PC-3 (cell line): ENCODE data around the gene USH2A.

Experiments used
- CTCF ChIP-seq: fragments of 300-600 bp; sonication (generic); conservative IDR thresholded peaks from 2 replicates; pipeline ENCODE4 v1.5.1; 2017; ENCODE audit warnings: antibody characterized with exemption, low read depth, mild to moderate bottlenecking, low read length
- EZH2 ChIP-seq: fragments of 300-600 bp; sonication (generic); IDR thresholded peaks from one replicate; pipeline ENCODE4 v1.6.1; 2017; ENCODE audit warnings: antibody characterized with exemption, mild to moderate bottlenecking, low read length; ENCODE audit not compliant: unreplicated experiment
- EZH2phosphoT487 ChIP-seq: fragments of 300-600 bp; sonication (generic); IDR thresholded peaks from 2 replicates; pipeline ENCODE4 v1.6.1; 2018; ENCODE audit warnings: mild to moderate bottlenecking, antibody characterized with exemption, low read length, borderline replicate concordance

GRCh38 chr1:216071262-216071661 lies 352.0 kb downstream of the USH2A start:
- TF ChIP-seq EZH2phosphoT487, result no peak
- no peak for TF ChIP-seq CTCF
- no peak for TF ChIP-seq EZH2
